HEK293 (cell line): Measurements from ENCODE around the gene VEGFB.

Source experiments
- ZNF394 ChIP-seq: fragments of 450-650 bp; formaldehyde crosslinking; IDR thresholded peaks from 2 replicates; pipeline ENCODE4 v1.5.1; 2016; ENCODE audit warnings: missing biosample characterization, missing genetic modification characterization, mild to moderate bottlenecking, moderate library complexity, borderline replicate concordance
- ZNF558 ChIP-seq: fragments of 450-650 bp; formaldehyde crosslinking; IDR thresholded peaks from 2 replicates; pipeline ENCODE4 v1.5.1; 2016; ENCODE audit warnings: missing biosample characterization, missing genetic modification characterization
- ZNF561 ChIP-seq: fragments of 450-650 bp; IDR thresholded peaks from 2 replicates; pipeline ENCODE4 v1.5.1; 2018; ENCODE audit warnings: missing biosample characterization, missing genetic modification characterization, borderline replicate concordance
- TF ChIP-seq, protein P1 (sequence below): fragments of 450-650 bp; formaldehyde crosslinking; IDR thresholded peaks from 2 replicates; pipeline ENCODE4 v1.5.1; 2016; ENCODE audit warnings: missing biosample characterization, missing genetic modification characterization
- TF ChIP-seq, protein P2 (sequence below): fragments of 450-650 bp; formaldehyde crosslinking; IDR thresholded peaks from 2 replicates; pipeline ENCODE4 v1.5.1; 2016; ENCODE audit warnings: missing biosample characterization, missing genetic modification characterization
- TF ChIP-seq, protein P3 (sequence below): fragments of 450-650 bp; formaldehyde crosslinking; IDR thresholded peaks from 2 replicates; pipeline ENCODE4 v1.5.1; 2016; ENCODE audit warnings: missing biosample characterization, missing genetic modification characterization

DNA sequence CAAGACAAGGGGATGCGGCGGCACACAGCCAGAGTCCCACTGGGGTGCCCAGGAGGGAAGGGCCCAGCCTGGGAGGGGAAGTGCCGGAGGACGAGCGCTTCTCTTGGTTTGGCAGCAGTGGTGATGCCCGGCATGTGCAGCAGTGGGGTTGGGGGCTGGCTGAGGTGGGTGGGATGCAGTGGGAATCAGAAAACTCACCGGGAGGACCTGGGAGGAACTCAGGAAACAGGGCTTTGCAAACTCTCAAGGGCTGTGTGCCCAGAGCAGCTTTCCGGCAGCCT, 24.9 kb upstream of the VEGFB start:
- TF ChIP-seq, protein P1, sequence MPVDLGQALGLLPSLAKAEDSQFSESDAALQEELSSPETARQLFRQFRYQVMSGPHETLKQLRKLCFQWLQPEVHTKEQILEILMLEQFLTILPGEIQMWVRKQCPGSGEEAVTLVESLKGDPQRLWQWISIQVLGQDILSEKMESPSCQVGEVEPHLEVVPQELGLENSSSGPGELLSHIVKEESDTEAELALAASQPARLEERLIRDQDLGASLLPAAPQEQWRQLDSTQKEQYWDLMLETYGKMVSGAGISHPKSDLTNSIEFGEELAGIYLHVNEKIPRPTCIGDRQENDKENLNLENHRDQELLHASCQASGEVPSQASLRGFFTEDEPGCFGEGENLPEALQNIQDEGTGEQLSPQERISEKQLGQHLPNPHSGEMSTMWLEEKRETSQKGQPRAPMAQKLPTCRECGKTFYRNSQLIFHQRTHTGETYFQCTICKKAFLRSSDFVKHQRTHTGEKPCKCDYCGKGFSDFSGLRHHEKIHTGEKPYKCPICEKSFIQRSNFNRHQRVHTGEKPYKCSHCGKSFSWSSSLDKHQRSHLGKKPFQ (tag by site-specific recombination) = no peak
- no peak for TF ChIP-seq ZNF561
- TF ChIP-seq ZNF394 (tag by site-specific recombination) = no peak
- TF ChIP-seq, protein P2, sequence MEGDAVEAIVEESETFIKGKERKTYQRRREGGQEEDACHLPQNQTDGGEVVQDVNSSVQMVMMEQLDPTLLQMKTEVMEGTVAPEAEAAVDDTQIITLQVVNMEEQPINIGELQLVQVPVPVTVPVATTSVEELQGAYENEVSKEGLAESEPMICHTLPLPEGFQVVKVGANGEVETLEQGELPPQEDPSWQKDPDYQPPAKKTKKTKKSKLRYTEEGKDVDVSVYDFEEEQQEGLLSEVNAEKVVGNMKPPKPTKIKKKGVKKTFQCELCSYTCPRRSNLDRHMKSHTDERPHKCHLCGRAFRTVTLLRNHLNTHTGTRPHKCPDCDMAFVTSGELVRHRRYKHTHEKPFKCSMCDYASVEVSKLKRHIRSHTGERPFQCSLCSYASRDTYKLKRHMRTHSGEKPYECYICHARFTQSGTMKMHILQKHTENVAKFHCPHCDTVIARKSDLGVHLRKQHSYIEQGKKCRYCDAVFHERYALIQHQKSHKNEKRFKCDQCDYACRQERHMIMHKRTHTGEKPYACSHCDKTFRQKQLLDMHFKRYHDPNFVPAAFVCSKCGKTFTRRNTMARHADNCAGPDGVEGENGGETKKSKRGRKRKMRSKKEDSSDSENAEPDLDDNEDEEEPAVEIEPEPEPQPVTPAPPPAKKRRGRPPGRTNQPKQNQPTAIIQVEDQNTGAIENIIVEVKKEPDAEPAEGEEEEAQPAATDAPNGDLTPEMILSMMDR (tag by site-specific recombination) = no peak
- TF ChIP-seq, protein P3, sequence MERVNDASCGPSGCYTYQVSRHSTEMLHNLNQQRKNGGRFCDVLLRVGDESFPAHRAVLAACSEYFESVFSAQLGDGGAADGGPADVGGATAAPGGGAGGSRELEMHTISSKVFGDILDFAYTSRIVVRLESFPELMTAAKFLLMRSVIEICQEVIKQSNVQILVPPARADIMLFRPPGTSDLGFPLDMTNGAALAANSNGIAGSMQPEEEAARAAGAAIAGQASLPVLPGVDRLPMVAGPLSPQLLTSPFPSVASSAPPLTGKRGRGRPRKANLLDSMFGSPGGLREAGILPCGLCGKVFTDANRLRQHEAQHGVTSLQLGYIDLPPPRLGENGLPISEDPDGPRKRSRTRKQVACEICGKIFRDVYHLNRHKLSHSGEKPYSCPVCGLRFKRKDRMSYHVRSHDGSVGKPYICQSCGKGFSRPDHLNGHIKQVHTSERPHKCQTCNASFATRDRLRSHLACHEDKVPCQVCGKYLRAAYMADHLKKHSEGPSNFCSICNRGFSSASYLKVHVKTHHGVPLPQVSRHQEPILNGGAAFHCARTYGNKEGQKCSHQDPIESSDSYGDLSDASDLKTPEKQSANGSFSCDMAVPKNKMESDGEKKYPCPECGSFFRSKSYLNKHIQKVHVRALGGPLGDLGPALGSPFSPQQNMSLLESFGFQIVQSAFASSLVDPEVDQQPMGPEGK (tag by site-specific recombination) = no peak
- TF ChIP-seq ZNF558 (tag by site-specific recombination) = no peak
